HEK293 (cell line): Measurements from ENCODE around the gene MFSD2B.

Experiments used
- CTCF ChIP-seq: fragments of 450-650 bp; formaldehyde crosslinking; IDR thresholded peaks from 2 replicates; pipeline ENCODE4 v1.5.1; 2016; ENCODE audit warnings: missing biosample characterization, missing genetic modification characterization
- PATZ1 ChIP-seq: fragments of 450-650 bp; formaldehyde crosslinking; IDR thresholded peaks from 2 replicates; pipeline ENCODE4 v1.5.1; 2016; ENCODE audit warnings: missing biosample characterization, missing genetic modification characterization
- ZBTB1 ChIP-seq: fragments of 450-650 bp; formaldehyde crosslinking; IDR thresholded peaks from 2 replicates; pipeline ENCODE4 v1.5.1; 2016; ENCODE audit warnings: missing biosample characterization, missing genetic modification characterization
- ZNF24 ChIP-seq: fragments of 450-650 bp; formaldehyde crosslinking; IDR thresholded peaks from 2 replicates; pipeline ENCODE4 v1.5.1; 2016; ENCODE audit warnings: missing biosample characterization, missing genetic modification characterization
- ZNF274 ChIP-seq, 2 experiments: fragments of 200-500 bp in 1 of 2; fragments of 450-650 bp in 1 of 2; sonication (Bioruptor generic) in 1 of 2; formaldehyde crosslinking in 1 of 2; IDR thresholded peaks; 2 replicates each; pipeline versions ENCODE4 v1.5.1 to v1.6.1; 2014 to 2016; ENCODE audit warnings: borderline replicate concordance in 1 of 2, inconsistent platforms in 1 of 2, low read length in 1 of 2, missing biosample characterization in 1 of 2, missing genetic modification characterization in 1 of 2
- ZNF341 ChIP-seq: fragments of 450-650 bp; formaldehyde crosslinking; IDR thresholded peaks from 2 replicates; pipeline ENCODE4; 2016; ENCODE audit warnings: low read depth, missing biosample characterization, missing genetic modification characterization
- ZNF707 ChIP-seq: fragments of 450-650 bp; formaldehyde crosslinking; IDR thresholded peaks from 2 replicates; pipeline ENCODE4 v1.5.1; 2016; ENCODE audit warnings: missing biosample characterization, missing genetic modification characterization
- ZNF747 ChIP-seq: fragments of 450-650 bp; formaldehyde crosslinking; IDR thresholded peaks from 2 replicates; pipeline ENCODE4 v1.5.1; 2016; ENCODE audit warnings: missing biosample characterization, missing genetic modification characterization

GRCh38 chr2:24016853-24017703 is 7.2 kb downstream of the MFSD2B start:
- TF ChIP-seq ZNF747 (tag by site-specific recombination) (no peak), CTCF (tag by site-specific recombination) (no peak), ZNF341 (tag by site-specific recombination) (no peak), PATZ1 (tag by site-specific recombination) (no peak), ZNF707 (tag by site-specific recombination) (no peak), ZBTB1 (no peak), ZNF274 (IDR thresholded peaks at IDR 0.05; ENCODE audit: low read length) (no peak), ZNF274 (tag by site-specific recombination; IDR thresholded peaks at IDR 0.05; ENCODE audit: borderline replicate concordance) (no peak), ZNF24 (no peak)
